GM10266 (cell line): ENCODE data around the gene SIMC1.
"Not testable (repeated sequence)": the region's sequence is repeated elsewhere in the genome, so short reads cannot be mapped to it uniquely, and the experiment has no call there.

ENCODE experiments used
- DNase-seq: peaks from one replicate; pipeline ENCODE4 v3.0.0; 2012; ENCODE audit errors: extremely low spot score
- CTCF ChIP-seq: IDR thresholded peaks from 2 replicates; pipeline ENCODE4 v1.5.1; 2012; ENCODE audit warnings: mild to moderate bottlenecking, low read depth; ENCODE audit not compliant: control insufficient read depth, insufficient read depth; ENCODE audit errors: missing control alignments

Gene SIMC1

GRCh38 chr5:176245074-176245473 is 6.8 kb downstream of the SIMC1 start:
- not testable (repeated sequence) for DNase-seq

GRCh38 chr5:176245489-176245888 is 7.3 kb downstream of the SIMC1 start:
- not testable (repeated sequence) for DNase-seq

- DNase-seq: not testable (repeated sequence)
Measured at GRCh38 chr5:176250691-176251090, 12.5 kb downstream of the SIMC1 start.

DNA sequence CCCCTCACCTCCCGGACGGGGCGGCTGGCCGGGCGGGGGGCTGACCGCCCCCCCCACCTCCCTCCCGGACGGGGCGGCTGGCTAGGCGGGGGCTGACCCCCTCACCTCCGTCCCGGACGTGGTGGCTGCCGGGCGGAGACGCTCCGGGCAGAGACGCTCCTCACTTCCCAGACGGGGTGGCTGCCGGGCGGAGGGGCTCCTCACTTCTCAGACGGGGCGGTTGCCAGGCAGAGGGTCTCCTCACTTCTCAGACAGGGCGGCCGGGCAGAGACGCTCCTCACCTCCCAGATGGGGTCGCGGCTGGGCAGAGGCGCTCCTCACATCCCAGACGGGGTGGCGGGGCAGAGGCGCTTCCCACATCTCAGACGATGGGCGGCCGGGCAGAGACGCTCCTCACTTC is 13.9 kb downstream of the SIMC1 start:
- DNase-seq: not testable (repeated sequence)

- DNase-seq: not testable (repeated sequence)
Measured at GRCh38 chr5:176253370-176254065, 15.3 kb downstream of the SIMC1 start.

- DNase-seq: not testable (repeated sequence)
Measured at GRCh38 chr5:176254066-176254393, 15.8 kb downstream of the SIMC1 start.

DNA sequence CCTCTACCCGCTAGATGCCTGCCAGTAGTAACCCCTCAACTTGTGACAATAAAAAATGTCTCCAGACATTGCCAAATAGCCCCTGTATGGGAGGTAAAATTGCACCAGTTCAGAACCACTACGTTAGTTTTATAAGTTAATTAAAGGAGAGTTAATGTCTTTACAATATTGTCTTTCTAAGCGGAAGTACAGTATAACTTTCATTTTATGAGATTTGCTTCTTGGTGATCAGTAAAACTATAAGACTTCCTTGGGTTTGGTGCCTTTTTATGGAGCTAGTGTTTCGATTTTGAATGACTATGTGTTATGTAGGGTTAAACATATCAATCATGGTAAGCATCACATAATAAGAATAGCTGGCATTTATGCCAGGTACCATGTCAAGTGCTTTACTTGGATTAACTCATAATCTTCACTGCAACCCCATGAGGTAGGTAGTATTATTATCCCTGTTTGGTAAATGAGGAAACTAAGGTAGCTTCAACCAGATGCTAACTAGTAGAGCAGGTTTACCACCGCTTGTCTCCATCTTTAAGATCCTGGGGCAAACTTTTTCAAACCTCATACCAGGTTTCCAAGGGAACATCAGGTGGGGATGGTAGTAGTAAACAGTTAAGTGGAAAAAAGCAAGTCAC is 19.8 kb downstream of the SIMC1 start:
- DNase-seq: not testable (repeated sequence)

DNA sequence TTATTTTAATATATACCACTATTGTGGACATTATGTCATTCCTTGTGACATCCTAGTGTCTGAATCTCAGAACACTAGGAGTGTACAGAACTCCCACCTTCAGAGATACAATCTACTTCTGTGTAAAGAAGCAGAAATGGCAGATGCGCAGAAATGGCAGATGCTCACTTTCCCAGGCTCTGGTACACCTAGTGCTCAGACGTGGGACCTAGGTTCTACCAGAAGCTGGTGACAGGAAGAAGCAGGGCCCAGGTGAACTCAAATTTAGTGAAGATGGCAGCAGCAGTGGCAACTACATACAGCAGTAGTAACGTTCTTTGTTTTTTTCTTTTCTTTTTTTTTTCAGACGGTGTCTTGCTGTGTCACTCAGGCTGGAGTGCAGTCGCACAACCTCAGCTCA is 22.5 kb downstream of the SIMC1 start:
- DNase-seq: not testable (repeated sequence)

DNA sequence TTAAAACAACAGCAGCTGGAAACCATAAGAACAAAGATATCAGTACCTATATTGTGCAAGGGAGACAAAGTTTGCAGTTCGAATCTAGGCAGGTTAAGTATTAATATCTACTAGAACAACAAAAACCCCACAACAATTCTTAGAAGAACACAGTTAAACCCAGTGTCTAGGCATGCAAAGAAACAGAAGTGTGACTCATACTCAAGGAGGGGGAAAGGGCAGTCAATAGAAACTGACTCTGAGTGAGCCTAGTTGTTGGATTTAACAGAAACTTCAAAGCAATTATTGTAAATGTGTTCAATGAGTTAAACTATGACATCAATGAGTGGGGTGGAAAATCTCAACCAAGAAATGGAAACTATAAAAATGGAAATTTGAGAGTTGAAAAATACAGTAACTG is 28.2 kb downstream of the SIMC1 start:
- DNase-seq: not testable (repeated sequence)

DNA sequence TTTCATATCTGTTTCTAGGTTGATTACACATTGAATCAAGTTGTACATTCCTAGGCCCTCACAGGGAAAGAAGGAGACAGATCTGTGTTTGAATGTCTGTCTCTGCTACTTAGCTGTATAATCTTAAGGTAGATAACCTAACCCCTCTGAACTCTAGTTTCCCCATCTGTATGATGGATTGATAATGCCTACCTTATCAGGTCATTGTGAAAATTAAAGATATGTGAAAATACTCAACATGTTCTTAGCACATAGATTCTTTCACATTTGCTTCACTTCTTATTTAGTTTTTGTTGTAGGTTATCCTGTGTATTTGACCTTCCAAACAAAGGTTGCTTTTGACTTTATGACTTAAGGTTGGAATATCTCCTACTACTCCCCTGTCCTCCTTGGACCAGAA is 50.8 kb downstream of the SIMC1 start:
- DNase-seq: not testable (repeated sequence)

GRCh38 chr5:176290057-176290840 is 52.0 kb downstream of the SIMC1 start:
- DNase-seq: not testable (repeated sequence)

- DNase-seq: not testable (repeated sequence)
Measured at GRCh38 chr5:176305356-176305755, 67.1 kb downstream of the SIMC1 start.

DNA sequence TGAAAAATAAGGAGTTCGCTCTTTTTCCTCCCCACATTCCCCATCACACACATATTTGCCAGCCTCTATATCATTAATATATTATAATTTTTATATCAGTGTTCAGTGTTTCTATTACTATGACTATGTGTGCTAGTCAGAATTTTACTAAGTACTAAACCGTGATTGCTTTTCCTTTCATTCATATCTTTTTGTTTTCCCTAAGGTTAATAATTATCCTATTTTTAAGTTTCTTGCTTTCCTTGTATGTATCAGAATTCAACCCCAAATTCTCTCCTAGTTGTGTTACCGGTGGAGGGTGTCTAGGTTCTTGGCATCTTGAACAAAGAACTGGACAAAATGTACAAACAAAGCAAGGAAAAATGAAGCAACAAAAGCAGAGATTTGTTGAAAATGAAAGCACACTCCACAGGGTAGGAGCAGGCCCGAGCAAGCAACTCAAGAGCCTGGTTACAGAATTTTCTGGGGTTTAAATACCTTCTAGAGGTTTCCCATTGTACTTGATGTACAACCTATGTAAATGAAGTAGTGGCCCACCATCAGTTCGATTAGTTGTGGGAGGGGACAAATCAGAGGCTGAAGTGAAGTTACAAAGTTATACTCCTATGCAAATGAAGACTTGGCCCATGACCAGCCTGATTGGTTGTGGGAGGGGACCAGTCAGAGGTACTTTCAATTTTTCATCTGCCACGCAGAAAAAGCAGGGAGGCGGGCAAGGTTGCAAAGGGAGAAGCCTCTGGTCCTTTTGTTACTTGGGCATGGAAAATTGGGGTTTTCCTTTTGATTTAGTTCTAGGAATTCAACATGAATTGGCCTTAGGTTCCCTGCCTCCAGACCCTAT is 79.5 kb downstream of the SIMC1 start:
- no peak for TF ChIP-seq CTCF
- DNase-seq: no peak
